GM12892 (cell line): ENCODE measurements around the gene MYO5B. TPM values are rescaled to one million over a fixed set of nuclear protein-coding genes. Genes with fewer than 3 reads are reported as not detected.
A peak's percentile ranks its signal among the peaks of the same experiment; 100 is the strongest.
"Not testable (repeated sequence)": the region's sequence is repeated elsewhere in the genome, so short reads cannot be mapped to it uniquely, and the experiment has no call there.

Experiments used
- DNase-seq: peaks from one replicate; pipeline ENCODE4 v3.0.0; 2011; ENCODE audit not compliant: insufficient read length
- FAIRE-seq: peaks from 2 replicates; lab custom pipeline; 2011; peaks lifted over from hg19 to GRCh38; lab: Jason Lieb, UNC
- POLR2A ChIP-seq: IDR thresholded peaks from 2 replicates; pipeline ENCODE4 v1.6.1; 2011; ENCODE audit warnings: low read depth, low read length, control low read depth
- POLR2AphosphoS5 ChIP-seq: IDR thresholded peaks from 2 replicates; pipeline ENCODE4 v1.6.1; 2011; ENCODE audit warnings: low read depth, low read length, control low read depth
- TAF1 ChIP-seq: IDR thresholded peaks from 2 replicates; pipeline ENCODE4 v1.6.1; 2011; ENCODE audit warnings: low read depth, mild to moderate bottlenecking, control low read depth, low read length, borderline replicate concordance
- polyA plus RNA-seq: library from polyadenylated mRNA; unstranded; fragments of >200 nt; gene quantifications from one replicate; pipeline ENCODE4 v1.2.1, GENCODE V29; 2012; ENCODE audit warnings: missing spikeins, inconsistent platforms; ENCODE audit not compliant: missing spikeins

The MYO5B gene
- polyA plus RNA-seq: 0.28 TPM

DNA sequence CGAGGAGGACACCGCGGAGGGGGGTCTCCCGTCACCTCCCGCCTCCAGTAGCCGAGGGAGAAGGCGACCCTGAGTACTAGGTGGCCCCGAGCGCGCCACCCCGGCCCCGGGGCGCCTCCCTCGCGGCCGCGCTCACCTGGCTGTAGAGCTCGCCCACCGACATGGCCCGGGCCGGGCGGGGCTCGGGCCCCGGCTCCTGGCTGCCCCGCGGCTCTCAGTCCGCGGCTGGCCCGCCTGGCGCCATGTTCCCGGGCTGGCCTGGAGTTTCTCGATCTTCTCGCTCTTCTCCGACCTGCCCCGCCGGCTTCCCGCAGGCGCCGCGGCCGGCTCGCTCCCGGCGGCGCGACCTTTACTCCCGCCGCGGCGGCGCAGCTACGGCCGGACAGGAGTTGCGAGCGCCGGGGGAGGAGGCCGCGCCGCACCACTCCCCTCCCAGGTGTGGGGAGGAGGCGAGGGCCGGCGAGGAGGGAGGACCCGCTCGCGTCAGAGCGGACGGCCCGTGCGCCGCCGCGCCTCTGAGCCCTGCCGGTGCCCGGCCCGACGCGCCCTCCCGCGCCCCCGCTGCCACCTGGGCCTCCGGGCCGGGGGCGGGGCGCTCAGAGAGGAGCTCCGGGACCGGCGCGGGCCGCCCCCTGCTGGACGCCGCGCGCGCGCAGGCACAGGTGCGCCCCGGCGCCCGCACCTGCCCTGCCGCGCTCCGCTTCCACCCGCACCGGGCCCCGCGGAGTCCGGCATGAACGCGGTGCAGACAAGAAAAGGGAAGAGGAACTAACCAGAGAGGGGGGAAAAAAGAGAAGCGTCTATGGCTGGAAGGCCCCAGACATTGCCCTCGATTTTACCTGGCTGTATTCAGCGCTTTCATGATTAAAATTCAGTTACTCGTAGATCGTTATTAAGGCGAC lies at the start of gene MYO5B:
Gene MYO5B (minus strand): TSS at position 517 of the 902 bp plus-strand sequence. CDS start 354 bp downstream, at position 163.
- FAIRE-seq: peak; percentile 30
- peak; percentile 66 for DNase-seq
- TF ChIP-seq TAF1 (no peak), POLR2AphosphoS5 (no peak), POLR2A (no peak)

DNA sequence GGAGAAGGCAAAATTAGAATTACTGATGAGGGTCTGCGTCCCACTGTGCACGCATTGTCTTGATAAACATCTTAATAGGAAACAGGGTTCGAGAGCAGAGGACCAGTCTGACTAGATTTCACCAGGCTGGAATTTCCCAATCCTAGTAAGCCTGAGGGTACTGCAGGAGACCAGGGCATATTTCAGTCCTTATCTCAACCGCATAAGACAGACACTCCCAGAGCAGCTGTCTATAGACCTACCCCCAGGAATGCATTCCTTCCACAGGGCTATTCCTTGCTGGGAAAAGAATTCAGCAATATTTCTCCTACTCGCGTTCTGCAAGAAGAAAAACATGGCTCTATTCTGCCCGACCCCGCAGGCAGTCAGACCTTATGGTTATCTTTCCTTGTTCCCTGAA lies 46.8 kb upstream of the MYO5B start:
- not testable (repeated sequence) for DNase-seq, FAIRE-seq

DNA sequence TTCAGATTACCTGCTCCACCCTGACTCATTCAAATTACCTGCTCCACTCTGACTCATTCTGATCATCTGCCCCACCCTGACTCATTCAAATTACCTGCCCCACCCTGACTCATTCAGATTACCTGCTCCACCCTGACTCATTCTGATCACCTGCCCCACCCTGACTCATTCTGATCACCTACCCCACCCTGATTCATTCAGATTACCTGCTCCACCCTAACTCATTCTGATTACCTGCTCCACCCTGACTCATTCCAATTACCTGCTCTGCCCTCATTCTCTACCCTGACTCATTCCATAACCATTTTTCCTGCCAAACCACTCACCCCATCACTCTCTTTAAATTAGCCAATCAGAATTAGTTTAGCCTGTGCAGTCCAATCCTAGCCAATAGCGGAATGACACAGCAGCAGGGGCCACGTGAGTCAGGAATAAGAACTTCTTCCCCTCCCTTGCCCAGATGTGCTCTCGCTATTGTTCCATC lies 45.2 kb upstream of the MYO5B start:
- TF ChIP-seq POLR2A (no peak), POLR2AphosphoS5 (no peak)
- FAIRE-seq (no peak), DNase-seq (no peak)

DNA sequence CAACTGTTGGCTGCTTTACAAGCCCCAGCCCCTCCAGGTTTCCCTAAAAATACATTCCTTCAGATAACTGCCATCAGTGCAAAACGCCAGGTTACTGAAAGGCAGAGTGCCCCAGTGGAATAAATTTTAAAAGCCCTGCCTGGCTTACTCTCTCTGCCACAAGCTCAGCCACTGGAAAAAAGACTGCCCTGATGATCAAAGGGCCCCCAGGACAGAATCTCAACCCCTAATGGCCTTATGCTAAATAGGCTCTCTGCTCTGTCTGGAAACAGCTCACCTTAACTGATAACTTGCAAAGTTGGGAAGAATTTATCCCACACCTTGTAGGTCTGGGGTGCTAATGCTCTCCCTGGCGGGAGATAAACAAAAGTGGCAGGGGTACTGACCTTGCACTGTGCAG lies 37.5 kb upstream of the MYO5B start:
- TF ChIP-seq POLR2AphosphoS5 (no peak), TAF1 (no peak), POLR2A (no peak)
- DNase-seq: no peak

DNA sequence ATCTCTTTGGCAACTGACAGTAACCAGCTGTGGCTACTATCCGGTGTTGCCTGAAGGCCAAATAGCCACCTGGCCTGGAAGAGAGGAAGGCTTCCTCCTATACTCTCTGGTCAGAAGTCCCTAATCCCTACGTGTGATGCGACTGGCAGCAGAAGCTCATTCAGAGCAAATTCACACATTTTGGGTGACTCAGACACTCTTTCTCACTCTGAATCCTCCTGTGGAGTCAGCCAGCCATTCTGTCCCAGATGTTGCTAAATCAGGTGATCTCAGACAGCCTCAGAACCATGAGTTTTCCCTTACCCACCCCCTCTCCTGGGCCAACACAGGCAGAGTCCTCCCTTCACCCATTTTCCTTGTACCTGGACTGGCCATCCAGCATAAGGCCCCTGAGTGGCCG lies 36.7 kb upstream of the MYO5B start:
- DNase-seq (no peak), FAIRE-seq (no peak)
- TF ChIP-seq POLR2AphosphoS5: no peak
- TF ChIP-seq TAF1: no peak
- TF ChIP-seq POLR2A: no peak

More for the DNA sequence above, 37.5 kb upstream of the MYO5B start:
- FAIRE-seq: no peak

DNA sequence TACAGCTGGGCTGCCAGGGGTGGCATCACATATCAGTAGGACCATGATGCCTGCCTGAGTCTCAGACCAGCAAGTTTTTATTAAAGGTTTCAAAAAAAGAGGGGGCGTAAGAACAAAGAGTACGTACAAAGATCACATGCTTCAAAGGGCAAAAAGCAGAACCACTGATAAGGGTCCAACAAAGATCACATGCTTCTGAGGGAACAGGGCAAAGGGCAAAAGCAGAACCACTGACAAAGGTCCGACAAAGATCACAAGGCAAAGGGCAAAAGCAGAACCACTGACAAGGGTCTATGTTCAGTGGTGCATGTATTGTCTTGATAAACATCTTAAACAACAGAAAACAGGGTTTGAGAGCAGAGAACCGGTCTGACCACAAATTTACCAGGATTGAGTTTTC lies 25.3 kb upstream of the MYO5B start:
- not testable (repeated sequence) for FAIRE-seq, DNase-seq

DNA sequence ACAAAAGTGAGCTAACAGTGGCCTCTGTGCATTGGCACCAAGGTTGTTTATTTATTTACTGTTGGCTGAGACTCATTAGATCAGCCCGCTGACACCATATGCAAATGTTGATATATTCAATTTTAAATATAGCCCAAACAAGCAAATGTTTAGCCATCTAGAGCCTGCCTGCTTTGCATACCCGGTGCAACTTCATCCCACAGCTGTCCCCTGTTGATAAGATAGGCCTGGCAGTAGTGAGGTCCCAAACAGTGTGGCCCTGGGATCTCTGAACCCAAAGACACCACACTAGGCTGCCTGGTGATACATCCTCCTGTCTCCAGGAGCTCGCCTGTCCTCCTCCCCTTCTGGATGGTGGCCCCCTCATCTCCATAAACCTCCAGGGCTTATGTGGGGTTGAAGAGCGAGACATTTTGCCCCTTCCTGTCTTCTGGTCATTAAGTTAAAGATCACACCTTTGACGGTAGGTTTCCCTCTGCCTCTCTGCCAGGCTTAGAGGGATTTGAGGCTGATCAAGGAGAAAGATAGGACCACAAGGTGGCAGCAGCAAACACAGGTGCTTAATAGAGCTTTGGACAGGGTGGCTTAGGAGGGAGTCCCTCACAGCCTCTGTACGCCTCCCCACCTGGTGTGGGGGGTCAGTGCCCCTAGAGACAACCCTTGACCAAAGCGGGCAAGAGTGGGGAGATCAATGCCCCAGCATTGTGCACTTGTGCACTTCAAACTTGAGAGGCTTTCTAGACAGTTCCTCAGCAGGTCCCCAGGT lies 23.7 kb upstream of the MYO5B start:
- FAIRE-seq (peak; percentile 78), DNase-seq (no peak)
- TF ChIP-seq TAF1 (no peak), POLR2A (no peak), POLR2AphosphoS5 (no peak)

DNA sequence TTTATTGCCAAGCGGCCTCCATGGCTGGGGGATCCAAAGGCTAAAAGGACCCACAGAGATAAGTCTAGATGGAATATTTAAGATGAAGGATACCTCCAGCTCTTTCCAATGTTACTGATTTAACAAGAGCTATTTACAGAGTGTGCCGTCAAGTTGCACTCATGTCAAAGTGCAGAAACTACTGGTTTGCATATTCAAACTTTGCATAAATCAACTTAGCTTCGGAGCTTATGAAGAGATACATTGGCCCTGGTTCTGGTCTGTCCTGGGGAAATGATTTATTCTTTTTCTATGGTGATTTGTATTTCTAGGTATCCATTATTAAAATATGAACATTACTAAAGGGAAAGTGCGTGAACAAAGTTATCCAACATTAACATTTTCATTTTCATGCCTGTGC lies 14.4 kb upstream of the MYO5B start:
- no peak for DNase-seq
- TF ChIP-seq POLR2A (no peak), TAF1 (no peak), POLR2AphosphoS5 (no peak)
- FAIRE-seq: no peak

DNA sequence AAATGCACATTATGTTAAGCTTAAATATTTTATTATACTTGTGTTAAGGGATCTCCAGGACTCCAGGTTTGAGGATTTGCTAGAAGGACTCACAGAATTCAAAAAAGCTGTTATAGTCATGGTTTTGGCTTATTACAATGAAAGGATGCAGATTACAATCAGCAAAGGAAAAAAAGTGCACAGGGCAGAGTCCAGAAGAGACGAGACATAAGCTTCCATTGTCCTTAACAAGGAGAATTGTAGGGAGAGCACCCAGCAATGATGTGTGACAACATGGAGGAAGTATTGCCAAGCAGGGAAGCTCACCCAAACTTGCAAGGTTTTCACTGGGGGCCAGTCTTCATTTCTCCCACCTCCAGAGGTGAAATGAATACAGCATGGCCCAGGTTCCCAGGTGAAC lies 12.8 kb upstream of the MYO5B start:
- DNase-seq (no peak), FAIRE-seq (no peak)
- TF ChIP-seq POLR2A (no peak), TAF1 (no peak), POLR2AphosphoS5 (no peak)

DNA sequence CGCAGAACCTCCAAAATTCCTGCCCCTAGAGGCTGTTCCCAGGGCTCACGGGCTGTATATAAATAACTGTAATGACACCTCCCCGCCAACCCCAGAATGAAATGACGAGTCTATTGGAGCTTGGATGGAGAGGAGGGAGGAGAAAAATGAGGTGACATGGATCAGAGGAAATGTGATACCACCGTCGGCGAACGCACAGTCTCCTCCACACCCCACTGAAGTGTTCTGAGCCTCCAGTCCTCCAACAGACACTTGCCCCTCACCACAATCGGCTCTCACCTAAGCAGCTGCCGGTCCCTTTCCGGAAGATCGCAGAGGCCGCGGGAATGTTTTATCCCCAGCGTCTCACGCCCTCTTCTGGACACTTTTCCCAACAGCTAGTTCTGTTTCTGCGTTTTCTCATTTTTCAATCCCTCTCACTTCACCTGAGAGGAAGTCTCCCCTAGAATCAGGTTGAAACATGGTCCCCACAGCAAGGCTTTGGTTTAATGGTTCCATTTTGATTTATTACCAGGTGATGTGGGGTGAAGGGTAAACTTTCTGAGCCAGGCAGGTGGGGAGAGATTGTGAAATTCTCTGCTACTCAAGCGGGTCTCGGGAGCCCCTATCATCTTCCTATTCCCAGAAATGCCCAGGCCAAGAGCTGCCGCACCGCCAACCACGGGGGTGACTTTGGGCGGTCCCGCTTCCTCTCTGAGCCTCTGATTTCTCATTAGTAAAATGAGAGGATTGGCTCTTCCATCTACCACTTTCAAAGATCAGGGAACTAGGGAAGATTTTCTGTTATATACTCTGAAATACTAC lies 9.1 kb upstream of the MYO5B start:
- FAIRE-seq: peak; percentile 88
- no peak for DNase-seq
- TF ChIP-seq TAF1 (no peak), POLR2AphosphoS5 (no peak), POLR2A (no peak)

DNA sequence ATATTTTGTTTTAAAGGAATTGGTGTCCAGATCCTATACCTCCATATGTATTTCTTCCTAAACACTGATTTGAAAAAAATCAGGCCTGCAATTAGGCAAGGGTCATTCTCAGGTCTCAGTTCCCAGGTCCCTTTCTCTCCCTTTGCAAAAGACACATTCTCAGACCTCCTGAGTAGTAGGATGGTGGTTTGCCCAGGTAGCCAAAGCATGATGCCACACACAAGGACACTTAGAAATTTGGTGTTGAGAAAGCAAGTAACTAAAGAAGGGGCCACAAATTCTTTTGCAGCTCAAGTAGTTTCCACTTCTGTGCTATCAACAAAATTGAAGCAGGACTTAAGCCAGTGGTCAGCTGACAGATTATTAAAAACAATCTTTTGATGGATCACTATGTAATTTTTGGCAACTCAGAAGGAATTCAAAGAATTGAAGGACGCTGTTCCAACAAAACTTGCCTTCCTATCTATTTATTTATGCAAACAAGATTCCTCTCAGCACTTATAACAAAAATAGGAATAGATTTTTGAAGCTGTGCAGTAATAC lies 6.6 kb upstream of the MYO5B start:
- FAIRE-seq: no peak
- TF ChIP-seq TAF1: no peak
- no peak for TF ChIP-seq POLR2AphosphoS5
- TF ChIP-seq POLR2A: no peak
- DNase-seq: no peak

DNA sequence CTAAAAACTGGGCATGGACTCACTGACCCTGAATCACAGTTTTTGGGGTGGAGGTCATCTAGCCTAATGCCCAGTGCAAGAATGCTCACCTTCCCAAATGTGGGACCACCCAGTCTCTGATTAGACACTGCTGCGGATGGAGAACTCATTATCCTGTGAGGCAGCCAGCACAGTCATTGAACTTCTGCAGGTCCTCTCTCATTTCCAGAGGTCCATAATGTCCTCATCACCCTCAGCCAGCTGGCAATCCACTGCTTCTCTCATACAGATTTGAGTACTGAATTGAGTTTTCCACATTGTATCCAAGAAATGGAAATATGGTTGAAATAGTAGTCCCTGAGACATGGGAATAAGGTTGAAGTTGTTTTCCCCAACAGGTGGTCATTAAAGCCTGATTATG lies 5.0 kb upstream of the MYO5B start:
- FAIRE-seq (no peak), DNase-seq (no peak)
- TF ChIP-seq POLR2AphosphoS5 (no peak), POLR2A (no peak), TAF1 (no peak)
